Measurements from ENCODE around the gene RETSAT.
"Not testable (repeated sequence)": the region's sequence is repeated elsewhere in the genome, so short reads cannot be mapped to it uniquely, and the experiment has no call there.

Gene RETSAT

GRCh38 chr2:85323351-85323987, 30.9 kb downstream of the RETSAT start:
- Histone ChIP-seq H3K27ac (ENCODE audit: low read depth, low read length) (no peak overlapping the region), H3K79me2 (ENCODE audit: control insufficient read depth, low read length) (peaks cover 97% of the 10 kb centered on the region), H3F3A (ENCODE audit: control insufficient read depth, insufficient read depth) (no peaks in the 10 kb centered on the region), H3K9me2 (replicated peaks; ENCODE audit: control insufficient read depth, low read length) (no peaks in the 10 kb centered on the region), H3K4me3 (ENCODE audit: low read length) (no peak overlapping the region), H4K20me1 (ENCODE audit: control insufficient read depth, insufficient read depth, low read depth, low read length) (peaks cover 41% of the 10 kb centered on the region), H3K4me1 (ENCODE audit: control insufficient read depth, low read length) (peaks cover 26% of the 10 kb centered on the region), H3K4me2 (ENCODE audit: low read length) (peak overlapping the region; percentile 0; the same call in 1 of the 2 replicates), H3K36me3 (ENCODE audit: control insufficient read depth, low read length) (peaks cover 94% of the 10 kb centered on the region), H3K27me3 (ENCODE audit: control insufficient read depth, low read length) (no peaks in the 10 kb centered on the region), H3K9me3 (ENCODE audit: control insufficient read depth, insufficient read depth, low read length) (no peaks in the 10 kb centered on the region)
- TF ChIP-seq, protein P1, sequence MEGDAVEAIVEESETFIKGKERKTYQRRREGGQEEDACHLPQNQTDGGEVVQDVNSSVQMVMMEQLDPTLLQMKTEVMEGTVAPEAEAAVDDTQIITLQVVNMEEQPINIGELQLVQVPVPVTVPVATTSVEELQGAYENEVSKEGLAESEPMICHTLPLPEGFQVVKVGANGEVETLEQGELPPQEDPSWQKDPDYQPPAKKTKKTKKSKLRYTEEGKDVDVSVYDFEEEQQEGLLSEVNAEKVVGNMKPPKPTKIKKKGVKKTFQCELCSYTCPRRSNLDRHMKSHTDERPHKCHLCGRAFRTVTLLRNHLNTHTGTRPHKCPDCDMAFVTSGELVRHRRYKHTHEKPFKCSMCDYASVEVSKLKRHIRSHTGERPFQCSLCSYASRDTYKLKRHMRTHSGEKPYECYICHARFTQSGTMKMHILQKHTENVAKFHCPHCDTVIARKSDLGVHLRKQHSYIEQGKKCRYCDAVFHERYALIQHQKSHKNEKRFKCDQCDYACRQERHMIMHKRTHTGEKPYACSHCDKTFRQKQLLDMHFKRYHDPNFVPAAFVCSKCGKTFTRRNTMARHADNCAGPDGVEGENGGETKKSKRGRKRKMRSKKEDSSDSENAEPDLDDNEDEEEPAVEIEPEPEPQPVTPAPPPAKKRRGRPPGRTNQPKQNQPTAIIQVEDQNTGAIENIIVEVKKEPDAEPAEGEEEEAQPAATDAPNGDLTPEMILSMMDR (IDR thresholded peaks at IDR 0.05; ENCODE audit: low read depth, low read length, poor library complexity, severe bottlenecking): no peak
- TF ChIP-seq EZH2phosphoT487 (IDR thresholded peaks at IDR 0.05; ENCODE audit: borderline replicate concordance, low read length): no peak

- Histone ChIP-seq H3K27ac (ENCODE audit: low read depth, low read length) (no peak overlapping the region), H3K9me2 (replicated peaks; ENCODE audit: control insufficient read depth, low read length) (no peaks in the 10 kb centered on the region), H3K79me2 (ENCODE audit: control insufficient read depth, low read length) (peaks cover 64% of the 10 kb centered on the region), H3K4me2 (ENCODE audit: low read length) (no peak overlapping the region), H3K27me3 (ENCODE audit: control insufficient read depth, low read length) (no peaks in the 10 kb centered on the region), H3K36me3 (ENCODE audit: control insufficient read depth, low read length) (peaks cover 80% of the 10 kb centered on the region), H3F3A (ENCODE audit: control insufficient read depth, insufficient read depth) (no peaks in the 10 kb centered on the region), H4K20me1 (ENCODE audit: control insufficient read depth, insufficient read depth, low read depth, low read length) (peaks cover 28% of the 10 kb centered on the region), H3K4me1 (ENCODE audit: control insufficient read depth, low read length) (peaks cover 12% of the 10 kb centered on the region), H3K9me3 (ENCODE audit: control insufficient read depth, insufficient read depth, low read length) (no peaks in the 10 kb centered on the region), H3K4me3 (ENCODE audit: low read length) (no peak overlapping the region)
- TF ChIP-seq EZH2phosphoT487 (IDR thresholded peaks at IDR 0.05; ENCODE audit: borderline replicate concordance, low read length): no peak
- TF ChIP-seq, protein P1 (IDR thresholded peaks at IDR 0.05; ENCODE audit: low read depth, low read length, poor library complexity, severe bottlenecking): no peak
Observed at GRCh38 chr2:85319796-85320195, 34.5 kb downstream of the RETSAT start.

GRCh38 chr2:85318222-85319074, 35.9 kb downstream of the RETSAT start:
- H3K4me3 ChIP-seq (ENCODE audit: low read length): no peak overlapping the region
- peaks cover 70% of the 10 kb centered on the region for H3K36me3 ChIP-seq (ENCODE audit: control insufficient read depth, low read length)
- H3K79me2 ChIP-seq (ENCODE audit: control insufficient read depth, low read length): peaks cover 50% of the 10 kb centered on the region
- H3K4me1 ChIP-seq (ENCODE audit: control insufficient read depth, low read length): 0 out of 2 replicates have a peak, but pooled peaks cover 3% of the 10 kb centered on the region
- no peak overlapping the region for H3K27ac ChIP-seq (ENCODE audit: low read depth, low read length)
- H3K9me3 ChIP-seq (ENCODE audit: control insufficient read depth, insufficient read depth, low read length): no peaks in the 10 kb centered on the region
- no peaks in the 10 kb centered on the region for H3F3A ChIP-seq (ENCODE audit: control insufficient read depth, insufficient read depth)
- H4K20me1 ChIP-seq (ENCODE audit: control insufficient read depth, insufficient read depth, low read depth, low read length): peaks cover 23% of the 10 kb centered on the region; the same call in 1 of the 2 replicates
- TF ChIP-seq EZH2phosphoT487 (IDR thresholded peaks at IDR 0.05; ENCODE audit: borderline replicate concordance, low read length): no peak
- TF ChIP-seq, protein P1 (IDR thresholded peaks at IDR 0.05; ENCODE audit: low read depth, low read length, poor library complexity, severe bottlenecking): no peak
- no peaks in the 10 kb centered on the region for H3K9me2 ChIP-seq (replicated peaks; ENCODE audit: control insufficient read depth, low read length)
- H3K4me2 ChIP-seq (ENCODE audit: low read length): no peak overlapping the region
- H3K27me3 ChIP-seq (ENCODE audit: control insufficient read depth, low read length): no peaks in the 10 kb centered on the region

GRCh38 chr2:85315921-85316320, 38.4 kb downstream of the RETSAT start:
- not testable (repeated sequence) for H3K4me3 ChIP-seq (ENCODE audit: low read length); H3K9me3 ChIP-seq (ENCODE audit: control insufficient read depth, insufficient read depth, low read length); H3F3A ChIP-seq (ENCODE audit: control insufficient read depth, insufficient read depth); H3K4me1 ChIP-seq (ENCODE audit: control insufficient read depth, low read length); H3K4me2 ChIP-seq (ENCODE audit: low read length); H3K27ac ChIP-seq (ENCODE audit: low read depth, low read length); H3K9me2 ChIP-seq (replicated peaks; ENCODE audit: control insufficient read depth, low read length); H3K27me3 ChIP-seq (ENCODE audit: control insufficient read depth, low read length)
- peaks cover 45% of the 10 kb centered on the region for H3K36me3 ChIP-seq (ENCODE audit: control insufficient read depth, low read length)
- peaks cover 13% of the 10 kb centered on the region; the same call in 1 of the 2 replicates for H4K20me1 ChIP-seq (ENCODE audit: control insufficient read depth, insufficient read depth, low read depth, low read length)
- peaks cover 25% of the 10 kb centered on the region for H3K79me2 ChIP-seq (ENCODE audit: control insufficient read depth, low read length)
